ENCODE measurements around the gene PTPRN2. TPM values are rescaled to one million over a fixed set of nuclear protein-coding genes. Genes with fewer than 3 reads are reported as not detected.

Gene PTPRN2
- total and polyA plus RNA-seq, 2 donors from 2014 or later, result 4.8 to 6.2 TPM

GRCh38 chr7:158270106-158270775 lies 317.4 kb downstream of the PTPRN2 start:
- no peaks in the 10 kb centered on the region for H3K4me1 ChIP-seq (ENCODE audit: control insufficient read depth in 2 of 3, insufficient read depth in 2 of 3, low read depth in 1 of 3, low read length in 3 of 3)
- H3K9ac ChIP-seq (ENCODE audit: low read length in 3 of 3), result no peak overlapping the region
- DNase-seq (peak in 1 of 5 donors; percentile 39), FAIRE-seq (no peak)
- H3K4me3 ChIP-seq (ENCODE audit: low read length in 3 of 3), result no peak overlapping the region
- H3K9me3 ChIP-seq (ENCODE audit: control insufficient read depth in 2 of 3, insufficient read depth in 1 of 3, low read length in 3 of 3), result no peaks in the 10 kb centered on the region
- intact Hi-C loops (cut with DNase I), result no loop called here
- no peak overlapping the region for H3K27ac ChIP-seq (ENCODE audit: low read depth in 2 of 2, low read length in 2 of 2)
- H3K36me3 ChIP-seq (ENCODE audit: control insufficient read depth in 2 of 3, insufficient read depth in 3 of 3, low read length in 3 of 3), result no peaks in the 10 kb centered on the region
- TF ChIP-seq, protein P1, sequence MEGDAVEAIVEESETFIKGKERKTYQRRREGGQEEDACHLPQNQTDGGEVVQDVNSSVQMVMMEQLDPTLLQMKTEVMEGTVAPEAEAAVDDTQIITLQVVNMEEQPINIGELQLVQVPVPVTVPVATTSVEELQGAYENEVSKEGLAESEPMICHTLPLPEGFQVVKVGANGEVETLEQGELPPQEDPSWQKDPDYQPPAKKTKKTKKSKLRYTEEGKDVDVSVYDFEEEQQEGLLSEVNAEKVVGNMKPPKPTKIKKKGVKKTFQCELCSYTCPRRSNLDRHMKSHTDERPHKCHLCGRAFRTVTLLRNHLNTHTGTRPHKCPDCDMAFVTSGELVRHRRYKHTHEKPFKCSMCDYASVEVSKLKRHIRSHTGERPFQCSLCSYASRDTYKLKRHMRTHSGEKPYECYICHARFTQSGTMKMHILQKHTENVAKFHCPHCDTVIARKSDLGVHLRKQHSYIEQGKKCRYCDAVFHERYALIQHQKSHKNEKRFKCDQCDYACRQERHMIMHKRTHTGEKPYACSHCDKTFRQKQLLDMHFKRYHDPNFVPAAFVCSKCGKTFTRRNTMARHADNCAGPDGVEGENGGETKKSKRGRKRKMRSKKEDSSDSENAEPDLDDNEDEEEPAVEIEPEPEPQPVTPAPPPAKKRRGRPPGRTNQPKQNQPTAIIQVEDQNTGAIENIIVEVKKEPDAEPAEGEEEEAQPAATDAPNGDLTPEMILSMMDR (IDR thresholded peaks at IDR 0.05; ENCODE audit: borderline replicate concordance, extremely low read depth, insufficient read depth), result no peak
- no peaks in the 10 kb centered on the region for H3K27me3 ChIP-seq (ENCODE audit: control insufficient read depth, insufficient read depth, low read length)

DNA sequence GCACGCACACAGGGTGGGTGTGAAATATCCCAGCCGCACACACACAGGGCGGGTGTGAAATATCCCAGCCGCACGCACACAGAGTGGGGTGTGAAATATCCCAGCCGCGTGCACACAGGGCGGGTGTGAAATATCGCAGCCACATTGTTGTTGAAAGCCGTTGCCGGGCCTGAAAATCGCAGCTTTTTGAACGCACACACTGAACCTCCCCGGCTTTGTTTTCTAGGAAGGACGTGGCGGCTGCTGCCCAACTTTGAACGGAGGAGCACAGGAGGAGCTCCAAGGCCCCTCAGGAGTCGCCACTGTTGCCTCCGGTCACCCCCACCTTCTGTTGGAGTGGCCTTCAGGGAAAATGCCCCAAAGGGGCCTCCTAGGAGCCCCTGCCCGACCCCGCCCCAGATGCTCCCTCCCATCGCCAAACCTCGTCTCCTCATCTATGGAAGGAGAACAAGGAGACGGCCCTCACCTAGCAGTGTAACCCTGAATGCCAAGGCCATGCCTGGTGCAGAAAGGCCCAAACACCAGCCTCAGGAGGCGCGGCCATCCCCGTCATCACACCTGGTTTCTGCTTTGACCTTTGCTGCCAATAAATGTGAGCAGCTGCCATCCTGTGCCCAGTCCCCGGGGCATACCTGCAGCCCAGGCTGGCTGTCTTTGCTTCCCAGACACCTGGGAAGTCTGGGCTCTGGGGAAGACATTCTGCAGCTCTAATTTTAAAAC lies 318.6 kb downstream of the PTPRN2 start:
- H3K36me3 ChIP-seq (ENCODE audit: control insufficient read depth in 2 of 3, insufficient read depth in 3 of 3, low read length in 3 of 3), result no peaks in the 10 kb centered on the region
- TF ChIP-seq, protein P1 (IDR thresholded peaks at IDR 0.05; ENCODE audit: borderline replicate concordance, extremely low read depth, insufficient read depth), result no peak
- no peak overlapping the region for H3K9ac ChIP-seq (ENCODE audit: low read length in 3 of 3)
- FAIRE-seq (no peak), DNase-seq (no peak)
- H3K27ac ChIP-seq (ENCODE audit: low read depth in 2 of 2, low read length in 2 of 2), result no peak overlapping the region
- H3K4me3 ChIP-seq (ENCODE audit: low read length in 3 of 3), result no peak overlapping the region
- H3K4me1 ChIP-seq (ENCODE audit: control insufficient read depth in 2 of 3, insufficient read depth in 2 of 3, low read depth in 1 of 3, low read length in 3 of 3), result peaks cover 0 to 5% (median 0%) of the 10 kb centered on the region in 3 donors
- intact Hi-C loops (cut with DNase I), result no loop called here
- no peaks in the 10 kb centered on the region for H3K27me3 ChIP-seq (ENCODE audit: control insufficient read depth, insufficient read depth, low read length)
- H3K9me3 ChIP-seq (ENCODE audit: control insufficient read depth in 2 of 3, insufficient read depth in 1 of 3, low read length in 3 of 3), result no peaks in the 10 kb centered on the region

DNA sequence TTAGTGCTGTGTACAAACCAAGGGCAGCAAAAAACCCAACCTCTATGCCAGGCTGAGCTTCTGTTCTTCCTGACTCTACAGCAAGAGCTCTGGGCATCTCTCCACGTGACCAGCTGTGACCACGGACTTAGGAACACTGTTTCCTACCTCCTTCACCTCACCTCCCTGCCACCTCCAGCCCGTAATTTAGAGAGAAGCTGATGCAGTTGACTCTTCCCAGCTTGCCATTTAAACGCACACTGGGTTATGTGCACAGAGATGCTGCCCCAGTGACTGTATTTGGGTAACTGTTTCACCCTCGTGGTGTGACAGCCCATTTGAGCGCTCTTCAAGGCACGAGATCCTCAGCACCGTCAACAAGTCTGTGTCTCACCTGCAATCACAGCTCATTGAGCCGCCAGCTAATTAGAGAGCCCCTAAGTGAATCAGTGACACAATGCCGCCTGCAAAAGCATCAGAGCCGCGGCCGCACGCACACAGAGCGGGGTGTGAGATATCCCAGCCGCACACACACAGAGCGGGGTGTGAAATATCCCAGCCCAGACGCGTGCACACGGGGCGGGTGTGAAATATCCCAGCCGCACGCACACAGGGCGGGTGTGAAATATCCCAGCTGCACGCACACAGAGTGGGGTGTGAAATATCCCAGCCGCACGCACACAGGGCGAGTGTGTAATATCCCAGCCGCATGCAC lies 319.7 kb downstream of the PTPRN2 start:
- Histone ChIP-seq H3K9ac (ENCODE audit: low read length in 3 of 3) (no peak overlapping the region), H3K4me1 (ENCODE audit: control insufficient read depth in 2 of 3, insufficient read depth in 2 of 3, low read depth in 1 of 3, low read length in 3 of 3) (peaks cover 0 to 9% (median 0%) of the 10 kb centered on the region in 3 donors), H3K27ac (ENCODE audit: low read depth in 2 of 2, low read length in 2 of 2) (no peak overlapping the region), H3K36me3 (ENCODE audit: control insufficient read depth in 2 of 3, insufficient read depth in 3 of 3, low read length in 3 of 3) (no peaks in the 10 kb centered on the region), H3K9me3 (ENCODE audit: control insufficient read depth in 2 of 3, insufficient read depth in 1 of 3, low read length in 3 of 3) (peaks cover 0 to 2% (median 0%) of the 10 kb centered on the region in 3 donors), H3K27me3 (ENCODE audit: control insufficient read depth, insufficient read depth, low read length) (no peaks in the 10 kb centered on the region), H3K4me3 (ENCODE audit: low read length in 3 of 3) (no peak overlapping the region)
- no peak for FAIRE-seq
- TF ChIP-seq, protein P1 (IDR thresholded peaks at IDR 0.05; ENCODE audit: borderline replicate concordance, extremely low read depth, insufficient read depth), result no peak
- peak in 1 of 5 donors; percentile 17 for DNase-seq
- intact Hi-C loops (cut with DNase I), result no loop called here

Measured in kidney (tissue), 14 donors.